Kidney epithelial cell (primary cell): Measurements from ENCODE around the gene GOLGA6L24. TPM values are rescaled to one million over a fixed set of nuclear protein-coding genes. Genes with fewer than 3 reads are reported as not detected.
A peak's percentile ranks its signal among the peaks of the same experiment; 100 is the strongest.
"Not testable (repeated sequence)": the region's sequence is repeated elsewhere in the genome, so short reads cannot be mapped to it uniquely, and the experiment has no call there.

ENCODE experiments used
- DNase-seq: peaks from one replicate; pipeline ENCODE4 v3.0.0-alpha.2; 2010; ENCODE audit warnings: low read depth
- H3K27me3 ChIP-seq: 2 replicates; pipeline ENCODE4 v1.6.0; 2011; ENCODE audit warnings: low read length; ENCODE audit not compliant: control insufficient read depth, insufficient read depth
- H3K36me3 ChIP-seq: 2 replicates; pipeline ENCODE4 v1.5.1; 2011; ENCODE audit warnings: low read length; ENCODE audit not compliant: control insufficient read depth, insufficient read depth
- H3K4me3 ChIP-seq: 2 replicates; pipeline ENCODE4 v1.5.1; 2011; ENCODE audit warnings: low read depth, mild to moderate bottlenecking, control low read depth, low read length
- total RNA-seq: library from RNA; depleted of rRNA; stranded (reverse); fragments of >200 nt; gene quantifications from 2 replicates; pipeline ENCODE4 v1.2.3, GENCODE V29; 2015

GOLGA6L24 gene, protein sequence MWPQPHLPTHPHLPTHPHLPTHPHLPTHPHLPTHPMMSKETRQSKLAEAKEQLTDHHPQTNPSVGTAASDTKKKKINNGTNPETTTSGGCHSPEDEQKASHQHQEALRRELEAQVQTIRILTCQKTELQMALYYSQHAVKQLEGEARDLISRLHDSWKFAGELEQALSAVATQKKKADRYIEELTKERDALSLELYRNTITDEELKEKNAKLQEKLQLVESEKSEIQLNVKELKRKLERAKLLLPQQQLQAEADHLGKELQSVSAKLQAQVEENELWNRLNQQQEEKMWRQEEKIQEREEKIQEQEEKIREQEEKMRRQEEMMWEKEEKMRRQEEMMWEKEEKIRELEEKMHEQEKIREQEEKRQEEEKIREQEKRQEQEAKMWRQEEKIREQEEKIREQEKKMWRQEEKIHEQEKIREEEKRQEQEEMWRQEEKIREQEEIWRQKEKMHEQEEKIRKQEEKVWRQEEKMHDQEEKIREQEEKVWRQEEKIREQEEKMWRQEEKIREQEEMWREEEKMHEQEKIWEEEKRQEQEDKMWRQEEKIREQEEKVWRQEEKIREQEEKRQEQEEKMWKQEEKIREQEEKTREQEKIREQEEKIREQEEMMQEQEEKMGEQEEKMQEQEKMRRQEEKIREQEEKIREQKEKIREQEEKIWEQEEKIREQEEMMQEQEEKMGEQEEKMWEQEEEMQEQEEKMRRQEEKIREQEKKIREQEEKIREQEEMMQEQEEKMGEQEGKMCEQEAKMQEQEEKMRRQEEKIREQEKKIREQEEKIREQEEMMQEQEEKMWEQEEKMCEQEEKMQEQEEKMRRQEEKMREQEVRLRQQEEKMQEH
- not detected in 2 replicates for total RNA-seq

DNA sequence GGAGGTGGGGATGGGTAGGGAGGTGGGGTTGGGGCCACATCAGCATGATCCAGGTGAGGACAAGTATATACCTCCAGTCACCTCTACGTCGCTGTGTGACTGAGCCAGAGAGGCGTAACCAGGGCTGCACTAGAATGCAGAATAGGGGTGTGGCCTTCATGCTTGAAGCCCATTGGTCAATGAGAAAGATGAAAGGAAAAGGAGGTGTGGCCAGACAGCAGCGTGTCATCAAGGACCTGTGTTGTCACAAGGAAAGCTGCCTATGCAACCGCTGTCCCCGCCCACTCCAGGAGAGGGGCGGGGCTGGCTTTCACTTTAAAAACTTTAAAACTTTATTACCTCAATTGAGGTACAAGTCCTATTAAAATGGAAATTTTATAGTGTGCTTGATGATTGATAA, at the start of gene GOLGA6L24:
Gene GOLGA6L24 (minus strand): TSS at position 101 of the 400 bp plus-strand sequence. CDS start 61 bp downstream, at position 40.
- H3K4me3 ChIP-seq, H3K36me3 ChIP-seq, H3K27me3 ChIP-seq, DNase-seq: not testable (repeated sequence)

DNA sequence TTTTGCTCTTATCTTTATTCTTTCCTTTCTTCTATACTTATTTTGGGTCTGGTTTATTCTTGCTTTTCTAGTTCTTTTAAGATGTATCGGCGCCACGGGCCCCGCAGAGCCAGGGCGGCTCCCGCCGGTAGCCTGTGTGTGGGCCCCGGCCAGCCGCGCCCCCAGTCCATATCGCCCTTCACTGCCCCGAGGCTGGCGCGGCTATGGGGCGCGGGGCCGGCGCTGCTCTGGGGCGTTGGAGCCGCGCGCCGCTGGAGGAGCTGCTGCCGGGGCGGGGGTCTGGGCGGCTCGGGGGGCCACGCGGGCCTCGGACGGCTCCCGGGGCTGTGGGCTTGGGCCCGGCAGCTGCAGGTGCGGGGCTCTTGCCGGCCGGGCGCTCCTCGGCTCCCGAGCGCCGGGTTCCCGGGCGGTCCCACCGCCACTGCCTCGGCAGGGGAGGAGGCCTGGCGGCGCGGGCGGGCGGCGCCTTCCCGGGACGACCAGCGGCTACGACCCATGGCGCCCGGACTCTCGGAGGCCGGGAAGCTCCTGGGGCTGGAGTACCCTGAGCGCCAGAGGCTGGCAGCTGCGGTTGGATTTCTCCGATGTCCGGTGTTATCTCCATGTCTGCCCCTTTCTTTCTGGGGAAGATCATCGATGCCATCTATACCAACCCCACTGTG, 45.0 kb upstream of the GOLGA6L24 start:
- not testable (repeated sequence) for DNase-seq, H3K27me3 ChIP-seq, H3K4me3 ChIP-seq, H3K36me3 ChIP-seq

DNA sequence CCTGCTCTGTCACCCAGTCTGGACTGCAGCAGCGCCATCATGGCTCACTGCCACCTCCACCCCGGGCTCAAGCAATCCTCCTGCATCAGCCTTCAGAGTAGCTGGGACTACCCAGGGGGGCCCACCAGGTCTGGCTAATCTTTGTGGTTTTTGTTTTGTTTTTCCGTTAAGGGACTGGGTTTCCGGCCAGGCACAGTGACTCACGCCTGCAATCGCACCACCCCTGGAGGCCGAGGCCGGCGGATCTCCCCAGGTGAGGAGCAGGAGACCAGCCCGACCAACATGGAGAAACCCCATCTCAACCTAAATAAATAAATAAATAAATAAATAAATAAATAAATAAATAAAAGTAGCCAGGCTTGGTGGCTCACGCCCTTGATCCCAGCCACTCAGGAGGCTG, 38.1 kb upstream of the GOLGA6L24 start:
- DNase-seq, H3K4me3 ChIP-seq, H3K27me3 ChIP-seq, H3K36me3 ChIP-seq: not testable (repeated sequence)

DNA sequence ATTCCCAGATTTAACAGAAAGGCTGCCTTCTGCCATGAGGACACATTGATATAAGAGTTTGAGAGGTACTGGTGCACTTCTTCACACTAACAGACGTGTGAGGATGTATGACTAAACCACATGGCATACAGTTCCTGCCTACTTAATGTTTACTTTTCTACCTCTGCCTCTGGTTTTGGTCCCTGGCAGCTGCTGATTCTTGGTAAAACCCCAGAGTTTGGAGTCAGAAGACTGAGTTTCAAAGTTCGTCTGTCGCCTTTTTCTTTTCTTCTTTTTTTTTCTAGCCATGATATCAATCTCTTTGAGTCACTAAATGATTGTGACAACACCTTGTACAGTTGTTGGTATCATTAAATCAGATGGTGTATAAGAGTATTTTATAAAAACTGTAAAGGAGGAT, 22.2 kb upstream of the GOLGA6L24 start:
- not testable (repeated sequence) for H3K27me3 ChIP-seq, H3K36me3 ChIP-seq, H3K4me3 ChIP-seq, DNase-seq

DNA sequence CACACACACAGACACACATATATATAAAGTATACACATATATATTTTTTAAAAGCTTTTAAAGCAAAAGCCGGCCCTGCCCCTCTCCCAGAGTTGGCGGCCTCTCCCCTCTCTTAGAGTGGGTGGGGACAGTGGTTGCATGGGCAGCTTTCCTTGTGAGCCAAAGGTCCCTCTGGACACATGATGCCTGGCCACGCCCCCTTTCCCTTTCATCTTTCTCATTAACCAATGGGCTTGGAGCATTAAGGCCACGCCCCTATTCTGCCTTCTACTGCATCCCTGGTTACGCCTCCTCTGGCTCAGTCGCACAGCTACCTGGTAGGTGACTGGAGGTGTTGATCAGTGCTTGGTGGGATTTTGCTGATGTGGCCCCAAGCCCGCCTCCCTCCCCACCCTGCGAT, 20.5 kb upstream of the GOLGA6L24 start, which contains the start of gene GOLGA8F:
Gene GOLGA8F (plus strand): TSS at position 301 of the 400 bp plus-strand sequence. CDS start 98 bp downstream, at position 399.
- H3K27me3 ChIP-seq, H3K36me3 ChIP-seq, H3K4me3 ChIP-seq, DNase-seq: not testable (repeated sequence)

DNA sequence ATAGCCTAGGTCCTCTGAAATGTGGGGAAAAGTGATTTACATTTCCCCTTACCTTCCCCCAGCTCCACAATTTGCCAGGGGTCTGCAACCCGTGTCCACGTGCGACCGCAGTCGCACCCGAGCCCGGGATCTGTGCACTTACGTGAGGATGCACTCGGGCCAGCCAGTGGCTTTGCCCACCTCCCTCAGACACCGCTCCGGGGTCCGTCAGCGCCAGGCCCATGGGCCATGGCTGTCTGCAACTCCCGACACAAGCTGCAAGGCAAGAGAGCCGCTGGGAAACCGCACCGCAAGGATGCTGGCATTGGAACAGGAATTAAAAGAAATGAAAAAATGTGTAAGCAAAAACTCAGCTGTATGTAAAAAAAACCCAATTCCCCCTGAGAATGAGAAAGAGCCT, 7.6 kb upstream of the GOLGA6L24 start:
- DNase-seq, H3K4me3 ChIP-seq, H3K27me3 ChIP-seq, H3K36me3 ChIP-seq: not testable (repeated sequence)

DNA sequence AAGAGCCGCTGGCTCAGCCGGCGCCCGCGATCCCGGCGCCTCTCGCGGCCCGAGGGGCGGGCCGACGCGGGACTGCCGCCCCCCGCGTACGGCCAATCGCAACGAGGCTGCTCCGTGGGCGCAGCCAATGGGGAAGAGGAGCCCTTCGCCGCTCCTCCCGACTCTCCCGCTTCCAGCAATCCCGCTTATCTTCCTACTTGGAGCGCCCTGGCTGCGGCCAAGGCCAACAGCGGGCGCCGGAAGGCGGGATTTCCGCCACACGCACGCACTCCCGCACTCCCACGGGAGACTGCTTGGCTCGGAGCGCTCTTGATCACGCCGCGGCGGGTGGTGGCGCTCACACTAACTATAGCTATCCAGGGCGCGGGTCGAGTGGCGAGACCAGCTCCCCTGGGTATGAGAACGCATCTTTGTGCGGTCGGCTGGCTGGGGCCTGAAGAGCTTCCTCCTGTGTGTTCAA, 35.7 kb downstream of the GOLGA6L24 start, which contains the start of gene HERC2:
Gene HERC2 (minus strand): TSS at position 51 of the 460 bp plus-strand sequence. CDS start 746 bp downstream, outside the sequence.
- not testable (repeated sequence) for DNase-seq, H3K27me3 ChIP-seq

DNA sequence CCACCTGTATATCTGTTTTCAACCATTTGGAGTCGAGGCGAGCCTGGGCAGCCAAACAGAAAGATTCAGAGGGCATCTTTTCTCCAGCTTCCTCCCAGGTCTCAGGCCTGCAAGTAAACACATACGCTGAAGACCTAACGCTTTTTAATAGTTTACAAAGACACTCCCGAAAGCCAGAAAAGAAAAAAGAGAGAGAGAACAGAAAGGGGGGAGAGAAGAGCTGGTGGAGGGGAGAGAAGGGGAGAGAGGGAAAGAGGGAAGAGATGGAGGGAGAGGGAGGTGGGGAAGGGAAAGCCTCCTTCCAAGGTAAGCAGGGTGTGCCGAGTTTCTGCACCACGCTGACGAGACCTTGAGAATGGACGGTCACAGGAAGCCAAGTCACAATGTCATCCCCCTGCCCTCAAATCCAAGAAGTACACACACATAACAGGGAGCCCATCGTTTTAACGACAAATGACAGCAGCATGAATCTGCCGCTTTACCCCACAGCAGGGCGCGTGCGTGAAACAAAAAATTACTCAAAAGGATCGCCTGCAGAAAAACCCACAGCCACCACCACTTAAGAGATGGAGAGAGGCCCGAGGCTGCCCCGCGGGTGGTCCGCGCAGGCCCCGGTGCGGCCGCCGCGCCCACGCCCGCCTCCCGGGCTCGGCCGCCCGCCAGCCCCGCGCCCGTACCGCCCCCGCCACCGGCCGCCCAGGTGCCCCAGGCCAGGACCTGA, 36.4 kb downstream of the GOLGA6L24 start:
- H3K27me3 ChIP-seq, DNase-seq, H3K36me3 ChIP-seq: not testable (repeated sequence)
- H3K4me3 ChIP-seq, result peak overlapping the region; percentile 35

More for the DNA sequence above, 35.7 kb downstream of the GOLGA6L24 start, which contains the start of gene HERC2:
- H3K4me3 ChIP-seq, result peak within 1 kb of the TSS; percentile 35
- H3K36me3 ChIP-seq, result not testable (repeated sequence)

DNA sequence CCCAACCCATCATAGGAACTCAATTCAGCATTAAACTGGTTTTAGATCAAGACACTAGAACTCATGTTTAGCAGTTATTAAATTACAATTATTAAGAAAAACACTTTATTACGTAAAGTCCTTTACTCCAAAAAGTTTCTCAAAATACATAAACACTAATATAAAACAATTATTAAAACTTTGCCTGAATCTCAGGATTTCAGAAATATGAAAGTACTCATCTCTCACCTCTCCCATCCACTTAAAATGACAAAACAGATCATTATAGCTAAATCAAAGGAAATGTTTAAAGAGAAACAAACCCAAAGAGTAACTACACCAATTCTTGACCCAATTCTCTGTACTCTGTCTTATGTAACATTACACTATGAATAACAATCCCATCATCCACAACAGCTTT, 38.2 kb downstream of the GOLGA6L24 start:
- not testable (repeated sequence) for H3K36me3 ChIP-seq, H3K4me3 ChIP-seq, DNase-seq, H3K27me3 ChIP-seq

DNA sequence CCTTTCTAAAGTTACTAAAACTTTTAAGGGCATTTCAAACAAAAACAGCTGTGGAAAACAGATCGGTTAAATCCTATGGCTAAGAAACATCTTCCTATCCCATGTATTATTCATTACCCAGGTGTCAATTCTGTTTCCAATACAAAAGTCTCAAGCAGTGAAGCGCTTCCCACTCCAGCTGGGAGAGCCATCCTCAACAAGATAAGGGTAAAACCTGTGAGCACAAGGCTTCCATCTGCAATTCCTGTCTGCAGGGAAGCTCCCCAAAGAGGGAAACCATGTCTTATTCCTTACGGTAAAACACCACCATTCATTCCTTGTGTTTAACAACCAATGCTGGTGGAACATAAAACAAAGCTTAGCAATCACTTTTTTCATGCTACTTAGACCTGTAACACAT, 39.1 kb downstream of the GOLGA6L24 start:
- not testable (repeated sequence) for H3K27me3 ChIP-seq, H3K36me3 ChIP-seq, DNase-seq, H3K4me3 ChIP-seq

DNA sequence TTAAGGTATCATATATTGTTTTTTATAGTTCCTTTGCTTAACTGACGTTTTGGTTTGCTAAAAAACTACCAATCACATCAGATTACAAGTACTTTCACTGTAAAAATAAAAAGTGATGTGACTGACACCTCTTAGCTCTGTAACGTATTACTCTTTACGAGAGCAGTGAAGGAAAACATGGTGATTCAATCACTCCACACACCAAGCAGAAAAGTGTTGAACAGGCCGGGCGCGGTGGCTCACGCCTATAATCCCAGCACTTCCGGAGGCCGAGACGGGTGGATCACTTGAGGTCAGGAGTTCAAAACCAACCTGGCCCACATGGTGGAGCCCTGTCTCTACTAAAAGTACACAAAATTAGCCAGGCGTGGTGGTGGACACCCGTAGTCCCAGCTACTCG, 39.8 kb downstream of the GOLGA6L24 start:
- not testable (repeated sequence) for DNase-seq, H3K27me3 ChIP-seq, H3K4me3 ChIP-seq, H3K36me3 ChIP-seq

DNA sequence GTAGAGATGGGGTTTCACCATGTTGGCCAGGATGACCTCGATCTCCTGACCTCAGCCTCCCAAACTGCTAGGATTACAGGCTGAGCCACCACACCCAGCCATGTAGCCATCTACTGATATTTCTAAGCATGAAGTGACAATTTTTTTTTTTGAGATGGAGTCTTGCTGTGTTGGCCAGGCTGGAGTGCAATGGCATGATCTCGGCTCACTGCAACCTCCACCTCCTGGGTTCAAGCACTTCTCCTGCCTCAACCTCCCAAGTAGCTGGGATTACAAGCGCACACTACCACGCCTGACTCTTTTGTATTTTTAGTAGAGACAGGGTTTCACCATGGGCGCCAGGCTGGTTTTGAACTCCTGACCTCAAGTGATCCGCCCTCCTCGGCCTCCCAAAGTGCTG, 40.9 kb downstream of the GOLGA6L24 start:
- not testable (repeated sequence) for H3K27me3 ChIP-seq, H3K4me3 ChIP-seq, H3K36me3 ChIP-seq, DNase-seq

DNA sequence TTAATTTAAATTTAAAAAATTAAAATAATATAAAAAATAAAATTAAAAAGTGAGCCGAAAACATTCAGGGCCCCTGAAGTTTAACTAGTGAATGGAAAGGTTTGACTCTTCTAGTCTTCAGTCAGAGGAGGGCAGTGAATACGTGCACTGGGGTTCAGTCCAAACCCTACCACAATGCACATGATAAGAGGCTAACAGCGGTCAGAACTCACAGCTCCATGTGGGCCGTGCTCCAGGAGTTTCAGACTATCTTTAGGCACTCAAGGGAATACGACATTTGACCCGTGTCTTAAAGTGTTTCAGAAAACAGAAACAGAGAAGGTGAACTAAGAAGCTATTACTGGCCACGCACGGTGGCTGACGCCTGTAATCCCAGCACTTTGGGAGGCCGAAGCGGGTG, 47.4 kb downstream of the GOLGA6L24 start:
- H3K4me3 ChIP-seq, H3K36me3 ChIP-seq, DNase-seq, H3K27me3 ChIP-seq: not testable (repeated sequence)

DNA sequence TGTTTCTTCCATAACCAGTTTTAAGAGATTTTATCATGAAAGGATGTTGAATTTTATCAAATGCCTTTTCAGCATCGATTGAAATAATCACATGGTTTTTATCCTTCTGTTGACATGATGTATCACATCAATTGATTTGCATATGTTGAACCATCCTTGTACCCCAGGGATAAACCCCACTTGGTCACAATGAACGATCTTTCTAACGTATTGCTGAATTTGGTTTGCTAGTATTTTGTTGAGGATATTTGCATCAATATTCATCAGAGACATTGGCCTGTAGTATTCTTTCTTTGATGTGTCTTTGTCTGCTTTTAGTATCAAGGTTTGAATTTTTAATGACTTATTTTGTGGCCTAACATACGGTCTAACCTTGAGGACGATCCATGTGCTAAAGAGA, 49.2 kb downstream of the GOLGA6L24 start:
- not testable (repeated sequence) for H3K36me3 ChIP-seq, H3K4me3 ChIP-seq, H3K27me3 ChIP-seq, DNase-seq
